SHP77 (cell line): ENCODE data around the gene LRBA.

Source experiments
- DNase-seq, 2 experiments: peaks; one replicate each; lab custom pipeline; 2025; lab: John Stamatoyannopoulos, UW

The LRBA gene

DNA sequence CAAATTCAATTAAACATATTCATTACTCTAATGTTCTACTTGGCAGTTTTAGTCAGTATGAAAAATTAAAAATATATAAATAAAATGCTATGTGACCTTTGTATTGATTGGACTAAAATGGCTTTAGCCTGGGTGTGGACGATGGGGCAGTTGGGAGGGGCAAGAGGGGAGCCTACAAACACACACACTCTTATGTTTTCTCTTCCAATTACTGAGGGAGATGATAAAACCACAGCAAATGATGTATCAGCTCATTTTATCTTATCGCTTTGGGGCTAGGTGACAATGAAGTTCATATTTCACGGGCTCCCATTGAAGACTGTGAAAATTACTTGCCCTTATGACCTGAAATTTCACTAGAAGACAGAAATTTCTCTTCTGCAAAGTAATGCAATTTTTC is 517.5 kb downstream of the LRBA start:
- no peak for DNase-seq

DNA sequence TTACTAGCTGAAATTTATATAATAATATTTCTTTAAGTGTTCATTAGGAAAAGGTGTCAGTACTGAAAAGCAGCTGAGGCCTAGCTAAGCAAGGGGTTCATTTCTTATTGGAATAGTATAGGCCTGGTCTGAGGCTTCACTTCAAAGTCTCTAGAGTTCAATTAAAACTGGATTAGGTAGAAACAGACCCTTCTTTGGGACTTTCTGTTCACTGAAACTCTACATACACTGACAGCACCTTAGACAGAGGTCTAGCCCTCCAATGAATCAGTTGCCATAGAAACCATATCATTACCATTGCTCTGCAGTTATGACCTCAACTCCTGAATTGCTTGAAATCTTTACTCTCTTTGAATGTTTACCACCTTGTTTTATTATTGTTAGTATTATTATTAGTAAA is 519.5 kb downstream of the LRBA start:
- DNase-seq, result no peak

DNA sequence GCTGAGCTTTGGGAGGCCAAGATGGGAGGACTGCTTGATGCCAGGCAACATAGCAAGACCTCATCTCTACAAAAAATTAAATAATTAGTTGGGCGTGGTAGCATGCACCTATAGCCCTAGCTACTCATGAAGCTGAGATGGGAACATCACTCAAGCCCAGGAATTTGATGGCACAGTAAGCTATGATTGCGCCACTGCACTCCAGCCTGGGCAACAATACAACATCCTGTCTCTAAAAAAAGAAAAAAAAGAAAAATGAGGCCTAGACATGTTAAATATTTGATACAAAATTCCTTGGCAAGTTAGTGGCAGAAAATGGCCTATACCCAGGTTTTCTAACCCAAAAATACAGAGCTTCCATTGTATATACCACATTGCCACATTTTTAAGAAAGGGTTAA is 521.2 kb downstream of the LRBA start:
- no peak for DNase-seq

DNA sequence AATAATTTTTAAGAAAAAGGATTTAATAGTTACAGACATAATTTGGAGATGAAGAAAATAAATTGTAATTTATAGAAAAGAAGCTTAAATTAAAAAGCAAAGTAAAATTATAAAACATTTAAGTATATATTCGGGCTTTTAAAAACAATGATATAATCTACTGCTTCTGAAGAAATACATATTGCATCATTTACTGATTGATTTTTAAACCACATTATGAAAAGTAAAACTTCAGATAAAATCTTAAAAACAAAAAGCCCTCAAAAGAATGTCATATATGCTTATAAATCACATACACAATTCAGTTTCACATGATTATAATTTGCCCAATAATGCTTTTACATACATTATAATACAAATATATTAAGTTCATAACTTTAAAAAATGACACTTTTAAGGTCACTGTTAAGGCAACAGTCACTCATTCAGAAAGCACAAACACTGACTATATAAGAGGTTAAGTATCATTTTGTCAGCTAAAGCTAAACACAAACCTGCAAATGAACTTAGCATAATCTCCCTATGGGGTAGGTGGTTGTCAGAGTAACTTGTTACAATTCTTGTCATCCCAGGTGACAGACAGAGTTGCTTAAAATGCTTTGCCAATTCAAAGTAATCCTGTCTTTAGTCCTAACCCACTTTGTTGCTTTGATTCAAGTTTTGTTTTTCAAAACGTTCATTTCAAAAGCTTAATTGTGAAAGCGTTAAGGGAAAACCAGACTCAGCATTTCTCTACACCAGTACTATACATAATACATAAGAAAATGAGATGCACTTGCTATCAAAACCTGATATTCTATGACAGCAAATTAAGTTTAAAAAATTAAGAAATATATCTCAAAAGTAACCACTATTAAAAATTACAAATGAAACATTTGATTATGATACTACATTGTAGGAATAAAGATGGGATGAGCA is 523.7 kb downstream of the LRBA start:
- DNase-seq, result no peak

DNA sequence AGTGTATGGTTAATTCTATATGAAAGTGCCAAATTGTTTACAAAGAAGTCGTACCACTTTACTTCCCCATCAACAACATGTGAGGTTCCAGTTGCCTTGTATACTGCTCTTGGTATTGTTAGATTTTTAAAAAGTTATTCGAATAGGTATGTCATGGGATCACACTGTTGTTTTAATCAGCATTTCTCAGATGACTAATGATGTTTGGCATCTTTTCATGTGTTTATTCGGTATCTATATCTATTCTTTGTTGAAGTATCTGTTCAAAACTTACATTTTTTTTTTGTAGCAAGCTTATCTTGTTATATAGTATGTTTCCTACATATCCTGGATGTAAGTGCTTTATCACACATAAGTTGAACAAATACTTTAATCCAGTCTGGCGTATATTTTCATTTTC is 532.5 kb downstream of the LRBA start:
- DNase-seq, result no peak

DNA sequence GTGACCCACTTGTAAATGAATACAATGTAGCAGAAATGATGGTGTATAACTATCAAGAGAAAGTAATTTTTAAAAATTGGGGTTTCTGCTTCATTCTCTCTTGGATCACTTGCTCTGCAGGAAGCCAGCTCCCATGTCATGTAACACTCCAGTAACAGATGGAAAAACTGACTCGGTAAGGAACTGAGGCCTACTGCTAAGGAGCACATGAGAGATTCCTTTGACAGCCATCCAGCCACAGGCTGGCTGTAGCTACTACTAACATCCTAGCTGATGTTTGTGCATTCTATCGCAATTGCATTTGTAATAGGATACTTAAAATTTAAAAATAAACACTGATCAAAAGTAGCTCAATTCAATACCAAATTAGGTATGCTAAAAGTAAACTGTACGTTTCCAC is 535.4 kb downstream of the LRBA start:
- no peak for DNase-seq

DNA sequence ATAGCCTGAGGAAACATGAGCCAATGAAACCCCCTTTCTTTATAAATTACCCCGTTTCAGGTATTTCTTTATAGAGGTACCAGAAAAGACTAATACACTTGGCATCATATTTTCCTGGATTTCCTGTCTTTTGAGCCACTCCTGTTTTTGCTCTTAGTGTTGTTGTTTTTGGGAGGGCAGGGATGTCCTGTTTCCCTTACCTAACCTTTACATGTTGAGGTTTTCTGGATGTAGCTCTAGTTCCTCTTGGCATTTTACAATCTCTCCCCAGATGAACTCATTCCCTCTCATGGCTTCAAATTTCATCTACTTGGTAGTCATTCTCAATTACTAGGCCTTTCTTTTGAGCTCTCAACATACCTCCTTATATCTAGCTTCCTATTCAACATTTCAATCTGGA is 537.2 kb downstream of the LRBA start:
- no peak for DNase-seq

DNA sequence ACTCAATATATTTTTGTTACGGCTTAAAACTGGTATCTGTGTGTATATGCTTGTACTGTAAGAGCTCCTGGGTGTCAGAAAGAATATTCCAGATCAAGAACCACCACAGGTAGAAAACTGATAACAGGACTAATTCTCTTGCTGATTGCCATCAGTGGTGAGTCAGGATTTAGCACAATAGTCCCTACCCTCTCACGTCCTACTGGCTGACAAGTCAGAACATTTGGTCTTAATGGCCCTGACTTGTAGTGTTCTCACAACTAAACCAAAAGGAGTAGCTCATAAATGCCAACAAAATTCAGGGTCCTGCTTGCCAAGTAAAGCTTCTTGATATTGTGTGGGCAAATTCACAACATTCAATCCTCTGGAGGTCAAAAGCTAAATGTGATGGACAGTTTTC is 538.3 kb downstream of the LRBA start:
- DNase-seq, result no peak

DNA sequence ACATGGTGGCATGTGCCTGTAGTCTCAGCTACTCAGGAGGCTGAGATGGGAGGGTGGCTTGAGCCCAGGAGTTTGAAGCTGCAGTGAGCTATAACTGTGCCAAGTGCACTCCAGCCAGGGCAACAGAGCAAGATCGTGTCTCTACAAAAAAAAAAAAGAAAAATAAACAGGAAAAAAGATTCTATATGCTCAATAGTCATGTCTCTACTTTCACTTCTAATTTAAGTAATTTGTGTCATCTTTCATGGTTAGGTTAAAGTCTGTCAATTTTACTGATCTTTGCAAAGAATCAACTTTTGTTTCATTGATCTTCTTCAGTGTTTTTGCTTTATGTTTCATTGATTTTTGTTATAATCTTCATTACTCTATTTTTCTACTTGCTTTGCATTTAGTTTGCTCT is 539.3 kb downstream of the LRBA start:
- DNase-seq, result no peak

DNA sequence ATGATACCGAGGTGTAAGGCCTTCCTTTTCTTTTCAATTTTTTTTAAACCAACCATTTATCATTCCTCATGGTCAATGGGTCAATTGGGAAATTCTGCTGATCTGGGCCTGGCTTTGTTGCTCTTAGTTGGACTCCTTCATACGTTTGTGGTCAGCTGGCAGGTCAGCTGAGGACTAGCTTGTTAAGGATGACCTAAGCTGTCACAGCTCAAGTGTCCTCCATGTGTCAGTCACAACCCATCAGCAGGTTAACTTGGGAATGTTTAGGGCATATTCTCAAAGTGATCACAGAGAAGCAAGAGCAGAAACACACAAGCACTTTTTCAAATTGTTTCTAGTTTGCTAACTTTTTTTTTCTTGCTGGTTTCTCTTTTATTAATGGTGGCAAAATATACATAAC is 550.6 kb downstream of the LRBA start:
- no peak for DNase-seq

DNA sequence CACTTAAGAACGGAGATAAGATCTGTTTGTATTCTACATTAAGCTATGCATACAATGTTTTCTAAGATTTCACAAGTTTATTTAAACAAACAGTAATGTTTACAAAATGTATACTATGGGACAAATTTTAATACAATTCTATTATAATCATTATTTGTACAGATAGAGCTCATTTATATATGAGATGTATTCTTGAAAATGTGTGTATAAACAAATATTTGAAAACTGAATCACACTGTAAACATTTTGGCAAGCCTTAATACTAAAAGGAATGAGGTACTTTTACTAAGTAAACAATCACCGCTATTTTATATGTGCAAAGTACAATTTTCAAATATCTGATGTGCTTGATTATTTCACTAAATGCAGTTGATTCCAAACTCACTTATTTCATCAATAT is 552.3 kb downstream of the LRBA start:
- DNase-seq, result no peak

DNA sequence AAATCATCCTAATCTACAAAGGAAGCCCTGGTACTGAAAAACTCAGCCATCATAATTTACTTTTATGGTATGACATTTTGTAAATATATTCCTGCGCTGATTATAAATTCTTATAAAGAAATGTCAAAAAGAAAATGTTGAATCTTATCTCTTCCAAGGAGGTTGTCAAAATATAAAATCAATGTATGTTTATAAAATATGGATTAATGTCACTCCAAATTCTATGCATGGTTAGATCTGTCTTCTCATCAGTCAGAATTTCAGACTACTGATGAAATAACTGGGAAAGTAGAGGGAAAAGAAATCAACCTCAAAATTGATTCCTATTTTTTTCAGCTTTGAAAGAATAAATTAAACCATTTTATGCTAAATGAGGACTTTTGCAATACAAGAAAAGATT is 553.1 kb downstream of the LRBA start:
- DNase-seq, result no peak

DNA sequence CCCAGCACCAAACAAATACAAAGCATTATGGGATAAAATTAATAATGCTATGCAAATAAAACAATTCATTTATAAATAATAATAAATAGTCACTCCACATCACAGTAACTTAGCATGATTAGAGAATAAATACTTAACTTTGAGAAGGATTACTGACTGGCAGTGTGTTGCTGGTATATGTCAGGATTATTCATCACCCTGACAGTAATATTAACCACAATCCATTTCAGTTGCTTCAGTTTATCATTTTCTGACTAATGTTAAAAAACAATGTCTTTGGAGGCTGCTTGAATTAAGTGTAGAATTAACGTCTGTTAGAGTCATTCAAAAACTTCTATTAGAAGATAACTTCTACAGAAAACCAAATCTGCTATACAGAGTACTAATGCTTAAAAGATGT is 557.3 kb downstream of the LRBA start:
- DNase-seq, result no peak

DNA sequence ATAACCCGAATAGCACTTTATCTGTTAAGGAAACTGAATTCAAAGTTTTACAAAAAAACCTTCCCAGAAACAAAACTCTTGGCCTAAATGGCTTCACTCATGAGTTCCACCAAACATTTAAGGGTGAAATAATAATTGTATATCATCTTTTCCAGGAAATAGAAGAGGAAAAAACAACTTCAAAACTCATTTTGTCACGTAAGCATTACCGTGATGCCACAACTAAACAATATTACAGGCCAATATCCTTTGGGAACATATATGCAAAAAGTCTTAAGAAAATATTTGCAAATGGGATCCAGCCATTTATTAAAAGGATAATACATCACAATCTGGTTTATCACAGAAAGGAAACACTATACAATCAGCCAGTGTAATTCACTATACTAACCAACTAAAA is 563.2 kb downstream of the LRBA start:
- no peak for DNase-seq

DNA sequence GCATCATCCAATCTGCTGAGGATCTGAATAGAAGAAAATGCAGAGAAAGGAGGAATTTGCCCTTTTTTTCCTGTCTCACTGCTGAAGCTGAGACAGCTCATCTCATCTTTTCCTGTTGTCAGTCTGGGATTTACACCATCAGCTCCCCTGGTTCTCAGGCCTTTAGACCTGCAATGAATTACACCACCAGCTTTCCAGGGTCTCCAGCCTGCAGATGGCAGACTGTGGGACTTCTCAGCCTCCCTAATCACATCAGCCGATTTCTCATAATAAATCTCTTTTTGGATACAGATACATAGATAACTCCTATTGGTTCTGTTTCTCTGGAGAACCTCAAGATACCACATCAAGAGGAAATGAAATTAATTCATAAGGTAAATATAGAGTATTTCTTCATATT is 567.7 kb downstream of the LRBA start:
- DNase-seq, result no peak

DNA sequence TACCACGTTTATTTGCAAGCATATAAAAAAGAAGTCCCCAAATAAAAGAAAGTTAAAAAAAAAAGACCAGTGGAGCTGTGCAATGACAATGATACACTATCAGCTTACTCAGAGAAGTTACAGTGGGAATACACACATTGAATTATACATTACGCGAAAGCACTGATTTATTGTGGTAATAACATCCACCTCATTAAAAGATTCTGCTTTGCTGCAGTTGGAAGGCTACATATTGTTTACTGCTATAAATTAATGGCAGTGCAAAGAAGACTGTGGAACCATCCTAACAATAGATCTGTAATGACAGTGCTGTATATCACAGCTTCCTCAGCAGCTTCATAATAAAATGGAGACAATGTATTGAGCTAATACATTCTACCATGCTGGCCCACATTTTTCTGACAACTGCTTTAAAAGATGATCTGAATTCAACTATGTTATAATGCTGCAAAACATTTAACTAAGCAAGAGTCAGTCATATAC is 575.6 kb downstream of the LRBA start:
- DNase-seq, result no peak

DNA sequence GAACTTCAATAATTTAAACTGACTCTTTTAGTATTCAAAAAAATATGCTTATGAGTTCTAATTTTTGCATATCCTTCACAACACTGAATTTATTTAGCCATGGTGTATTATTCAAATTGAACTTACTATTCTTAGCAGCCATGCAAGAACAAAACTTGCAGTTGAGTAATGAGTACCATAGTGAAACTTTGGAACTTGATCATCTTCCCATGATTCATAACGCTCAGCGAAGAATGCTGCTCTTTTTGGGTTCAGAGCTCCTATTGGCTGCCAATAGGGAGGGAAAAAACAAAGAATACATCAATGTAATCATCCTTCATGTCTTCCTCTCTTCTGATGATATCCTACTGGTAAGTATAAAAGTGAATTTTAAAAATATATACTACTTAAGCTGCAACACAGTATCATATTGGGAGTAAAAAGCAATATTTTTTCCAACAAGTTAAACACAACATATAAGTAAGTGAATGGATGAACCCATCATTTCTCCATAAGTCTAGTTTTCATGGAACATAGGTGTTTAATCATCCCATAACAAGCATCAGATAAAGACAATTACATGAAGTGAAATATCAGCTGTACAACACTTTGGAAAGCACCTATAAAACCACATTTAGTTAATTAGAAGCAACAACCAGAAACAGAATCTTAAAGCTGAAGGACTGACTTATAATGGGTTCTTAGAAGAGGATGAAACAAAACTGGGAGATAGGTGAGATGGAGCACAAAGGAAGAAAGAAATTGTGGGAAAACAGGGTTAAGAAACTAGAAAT is 578.3 kb downstream of the LRBA start:
- no peak for DNase-seq

DNA sequence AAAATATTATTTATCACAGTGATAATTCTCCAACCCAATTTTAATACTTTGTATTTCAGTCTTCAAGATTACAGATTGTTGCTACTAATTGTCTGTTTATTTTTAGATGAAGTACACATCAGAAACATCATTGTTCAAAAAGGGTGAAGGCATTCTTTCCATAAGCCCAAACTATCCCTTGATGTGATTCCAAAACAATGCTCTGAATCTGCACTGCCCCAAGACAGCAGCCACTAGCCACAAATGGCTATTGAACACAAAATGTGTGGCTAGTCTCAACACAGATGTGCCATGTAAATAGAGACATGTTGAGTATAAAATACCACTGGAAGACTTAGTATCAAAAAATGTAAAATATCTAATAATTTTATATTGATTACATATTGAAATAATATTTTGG is 583.9 kb downstream of the LRBA start:
- DNase-seq, result no peak

DNA sequence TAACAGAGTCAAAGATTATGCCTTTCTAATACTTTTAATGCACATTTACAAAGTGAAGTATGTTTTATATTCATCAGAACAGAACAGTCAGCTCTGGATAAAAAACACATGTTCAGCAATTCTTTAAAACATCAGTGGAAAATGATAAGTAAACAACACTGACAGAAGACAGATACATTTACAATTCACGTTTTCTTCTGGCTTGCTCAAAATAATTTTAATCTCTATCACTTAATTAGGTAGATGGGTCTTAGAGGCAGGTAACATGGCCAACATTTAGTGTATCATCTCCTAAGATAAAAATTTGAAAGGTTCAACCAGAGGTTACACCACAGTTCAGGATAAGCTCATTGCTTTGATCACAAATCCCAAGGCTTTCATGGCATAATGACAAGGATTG is 589.9 kb downstream of the LRBA start:
- DNase-seq, result no peak

DNA sequence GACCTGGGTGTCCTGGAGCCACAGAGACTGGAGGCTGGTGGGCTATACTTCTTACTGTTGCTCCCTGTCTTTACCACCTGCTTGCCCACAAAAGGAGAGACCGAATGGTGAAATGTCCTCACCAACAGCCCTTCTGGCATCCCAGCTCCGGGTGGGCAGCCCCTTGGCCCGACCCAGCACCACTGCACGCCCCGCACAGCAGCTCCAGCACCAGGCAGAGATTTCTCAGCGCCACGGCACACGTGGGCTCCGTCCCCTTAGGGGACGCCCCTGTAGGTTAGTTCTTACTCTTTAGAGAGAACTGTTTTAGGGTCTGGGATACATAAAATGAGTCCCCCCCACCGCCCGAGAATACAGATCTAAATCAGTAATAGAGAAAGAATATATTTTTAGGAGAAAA is 591.6 kb downstream of the LRBA start:
- DNase-seq, result no peak

DNA sequence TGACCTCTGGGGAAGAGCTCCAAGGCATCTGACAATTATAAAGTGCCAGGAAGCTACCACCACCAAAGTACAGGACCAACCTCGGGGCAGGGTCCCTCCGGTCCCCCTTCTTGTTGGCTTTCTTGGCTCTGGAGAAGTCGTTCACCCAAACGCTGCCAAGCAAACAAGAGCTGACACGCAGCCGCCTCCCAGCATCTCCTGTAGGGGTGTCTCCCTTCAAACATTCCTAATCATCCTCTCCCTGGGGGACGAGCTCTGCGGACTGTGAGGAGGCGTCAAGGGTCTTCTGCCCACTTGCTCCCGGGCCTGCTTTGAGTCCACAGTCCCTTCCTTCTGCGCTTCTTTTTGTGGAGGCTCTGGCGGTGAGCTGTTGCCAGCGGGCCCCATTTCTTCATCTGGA is 592.0 kb downstream of the LRBA start:
- DNase-seq, result no peak

DNA sequence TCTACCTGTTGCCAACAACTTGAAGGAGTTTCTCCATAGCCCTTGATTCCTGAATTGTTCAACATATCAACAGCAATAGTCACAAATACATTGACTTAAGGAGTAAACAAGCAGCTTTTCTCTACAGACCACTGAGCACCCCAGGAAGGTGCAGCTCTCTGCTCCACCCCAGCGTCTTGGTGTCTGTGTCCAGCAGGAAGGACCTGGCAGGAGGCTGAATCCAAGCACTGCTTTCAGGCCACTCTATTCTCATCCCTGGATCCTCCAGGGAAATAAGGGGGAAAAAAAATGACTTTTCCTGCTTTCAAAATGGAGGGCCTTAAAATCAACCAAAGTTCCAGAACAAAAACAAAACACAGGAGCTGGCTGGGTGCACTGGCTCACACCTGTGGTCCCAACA is 593.5 kb downstream of the LRBA start:
- no peak for DNase-seq

DNA sequence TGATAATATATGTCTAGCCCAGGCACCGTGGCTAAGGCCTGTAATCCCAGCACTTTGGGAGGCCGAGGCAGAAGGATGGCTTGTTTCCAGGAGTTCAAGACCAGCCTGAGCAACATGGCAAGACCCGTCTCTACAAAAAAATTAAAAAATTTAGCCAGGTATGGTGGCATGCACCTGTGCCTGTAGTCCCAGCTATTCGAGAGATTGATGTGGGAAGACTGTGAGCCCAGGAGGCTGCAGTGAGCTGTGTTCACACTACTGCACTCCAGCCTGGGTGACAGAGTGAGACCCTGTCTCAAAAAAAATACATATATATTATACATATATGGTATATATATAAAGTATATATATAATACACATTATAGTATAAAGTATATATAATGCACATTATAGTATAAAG is 595.1 kb downstream of the LRBA start:
- DNase-seq, result no peak
